ENCODE data around the gene DELE1.
A peak's percentile ranks its signal among the peaks of the same experiment; 100 is the strongest.
"Not testable (repeated sequence)": the region's sequence is repeated elsewhere in the genome, so short reads cannot be mapped to it uniquely, and the experiment has no call there.

Gene DELE1

GRCh38 chr5:141883184-141883891 is 40.3 kb upstream of the DELE1 start:
- no peak for DNase-seq (ENCODE audit: extremely low spot score, insufficient read length, low read depth)
- no peak for FAIRE-seq

DNA sequence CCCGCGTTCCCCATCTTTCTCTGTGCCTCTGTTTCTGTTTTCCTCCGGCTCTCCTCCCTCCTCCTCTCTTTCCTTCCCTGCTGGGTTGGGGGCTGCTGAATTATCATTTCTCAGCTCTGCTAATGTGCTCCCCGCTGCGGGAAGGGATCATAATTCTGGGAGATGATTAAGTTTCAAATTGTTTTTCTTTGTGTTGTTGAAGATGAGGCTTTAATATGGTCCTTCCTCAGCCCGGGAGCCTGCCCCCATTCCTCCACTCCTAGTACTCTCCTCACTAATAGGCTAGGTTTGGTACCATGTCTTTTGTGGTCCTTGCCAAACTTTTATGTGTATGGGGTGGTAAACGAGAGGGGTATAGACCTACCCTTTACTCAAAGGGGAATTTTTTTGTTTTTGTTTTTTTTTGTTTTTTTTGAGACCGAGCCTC is 39.8 kb upstream of the DELE1 start:
- no peak for DNase-seq (ENCODE audit: extremely low spot score, insufficient read length, low read depth)

DNA sequence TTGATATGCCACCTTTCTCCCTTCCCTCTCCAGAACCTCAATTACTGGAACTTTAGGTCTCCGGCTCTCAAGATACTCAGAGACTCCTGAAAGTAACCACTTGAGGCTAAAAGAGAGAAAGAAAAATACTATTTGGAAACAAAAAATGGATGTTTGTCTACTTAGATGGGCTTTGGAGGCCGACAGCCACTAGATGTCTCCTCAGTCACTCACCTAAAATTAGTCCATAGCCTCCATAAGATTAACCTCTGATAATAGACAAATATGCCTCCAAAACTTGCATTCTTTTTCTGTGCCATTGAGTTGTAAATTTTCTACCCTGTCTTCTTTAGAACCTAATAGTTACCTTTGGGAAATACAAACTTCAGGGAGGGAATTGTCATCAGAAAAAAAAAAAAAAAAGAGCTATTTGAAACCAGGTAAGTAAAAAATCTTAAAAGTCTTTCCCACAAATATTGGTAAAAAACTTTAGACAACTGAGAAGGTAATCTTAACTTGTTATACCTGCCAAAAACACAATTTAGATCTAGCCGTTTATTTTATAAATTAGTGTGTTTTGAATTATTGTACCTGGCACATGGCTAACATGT is 34.3 kb upstream of the DELE1 start:
- no peak for DNase-seq (ENCODE audit: extremely low spot score, insufficient read length, low read depth)
- FAIRE-seq, result no peak

More for the DNA sequence above, 39.8 kb upstream of the DELE1 start:
- FAIRE-seq, result no peak

GRCh38 chr5:141890429-141890828 is 33.2 kb upstream of the DELE1 start:
- DNase-seq (ENCODE audit: extremely low spot score, insufficient read length, low read depth); FAIRE-seq: not testable (repeated sequence)

DNA sequence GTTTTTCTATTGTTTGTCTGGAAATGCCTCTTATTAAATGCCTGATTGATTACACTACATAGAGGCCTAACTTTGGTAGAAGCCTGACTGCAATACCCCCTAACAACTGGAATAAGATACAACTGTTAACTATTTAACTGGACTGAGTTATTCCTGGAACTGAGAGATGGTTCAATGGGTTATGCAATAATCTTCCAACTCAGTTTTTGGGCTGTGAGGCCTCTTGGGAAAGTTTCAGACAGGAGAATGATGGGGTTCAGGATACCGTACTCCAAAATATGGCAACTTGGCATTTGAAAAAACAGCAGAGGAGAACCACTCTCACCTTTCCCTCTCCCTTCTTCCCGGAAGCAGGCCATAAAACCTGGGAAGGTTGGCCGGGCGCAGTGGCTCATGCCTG is 26.2 kb upstream of the DELE1 start:
- FAIRE-seq, result no peak

DNA sequence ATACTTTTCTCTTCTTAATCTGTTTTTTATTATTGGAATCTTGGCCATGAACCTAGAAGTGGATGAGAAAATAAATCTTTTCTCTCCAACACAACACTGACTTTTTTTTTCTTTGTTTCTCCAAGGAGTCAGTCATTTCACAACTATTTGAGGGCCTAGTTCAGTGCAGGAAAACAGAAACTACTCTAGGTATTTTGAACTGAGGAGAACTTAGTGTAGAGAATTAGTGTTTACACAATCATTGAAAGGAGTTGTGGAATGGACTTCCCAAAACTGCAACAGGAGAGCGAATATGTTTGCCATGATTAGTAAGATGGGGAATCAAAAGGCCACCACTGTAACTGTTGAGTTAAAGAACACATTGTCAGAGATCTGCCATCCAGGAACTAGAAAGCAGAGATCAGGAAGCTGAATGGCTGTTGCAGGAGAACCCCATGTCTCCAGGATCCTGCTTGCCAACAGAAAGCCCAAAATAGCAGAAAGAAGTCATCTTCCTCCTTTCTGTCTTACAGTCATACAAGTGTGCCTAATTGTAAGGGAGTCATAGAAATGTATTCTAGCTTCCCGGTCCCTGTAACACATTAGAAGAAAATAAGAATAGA is 25.1 kb upstream of the DELE1 start:
- DNase-seq (ENCODE audit: extremely low spot score, insufficient read length, low read depth), result no peak
- FAIRE-seq, result no peak

More for the DNA sequence above, 26.2 kb upstream of the DELE1 start:
- no peak for DNase-seq (ENCODE audit: extremely low spot score, insufficient read length, low read depth)

- FAIRE-seq (no peak), DNase-seq (ENCODE audit: extremely low spot score, insufficient read length, low read depth) (no peak)
Observed at GRCh38 chr5:141902015-141902814, 21.5 kb upstream of the DELE1 start.

GRCh38 chr5:141903261-141903660 is 20.4 kb upstream of the DELE1 start:
- FAIRE-seq (no peak), DNase-seq (ENCODE audit: extremely low spot score, insufficient read length, low read depth) (no peak)

DNA sequence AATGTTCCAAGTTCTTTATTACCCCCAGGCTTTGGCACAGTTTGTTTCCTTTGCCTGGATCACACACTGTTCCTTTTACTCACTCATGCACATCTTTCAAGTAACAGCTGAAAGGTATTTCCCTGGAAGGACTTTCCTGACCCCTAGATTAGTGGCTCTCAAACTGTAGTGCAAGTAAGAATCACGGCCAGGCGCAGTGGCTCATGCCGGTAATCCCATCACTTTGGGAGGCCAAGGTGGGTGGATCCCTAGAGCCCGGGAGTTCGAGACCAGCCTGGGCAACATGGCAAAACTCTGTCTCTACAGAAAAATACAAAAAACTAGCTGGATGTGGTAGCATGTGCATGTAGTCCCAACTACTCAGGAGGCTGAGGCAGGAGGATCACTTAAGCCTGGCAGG is 19.1 kb upstream of the DELE1 start:
- no peak for FAIRE-seq
- DNase-seq (ENCODE audit: extremely low spot score, insufficient read length, low read depth), result no peak

- no peak for FAIRE-seq
- DNase-seq (ENCODE audit: extremely low spot score, insufficient read length, low read depth), result no peak
Observed at GRCh38 chr5:141906517-141906916, 17.2 kb upstream of the DELE1 start.

DNA sequence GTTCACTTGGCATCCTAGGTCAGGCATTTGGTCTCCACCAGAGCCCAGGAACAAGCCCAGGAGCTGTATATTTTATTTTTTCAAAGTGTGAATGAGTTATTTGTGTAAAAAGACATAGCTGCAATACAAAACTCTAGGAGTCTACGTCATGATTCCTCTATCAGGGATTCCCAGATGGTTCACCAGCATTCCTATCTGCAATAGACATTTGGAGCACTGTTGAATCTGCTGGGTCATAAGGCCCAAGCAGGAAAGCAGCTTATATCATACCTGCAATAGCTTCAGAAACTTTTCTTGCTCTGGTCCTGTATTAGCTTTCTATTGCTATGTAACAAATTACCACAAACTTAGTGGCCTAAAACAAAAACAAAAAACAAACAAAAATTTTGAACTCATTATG is 16.7 kb upstream of the DELE1 start:
- FAIRE-seq, result no peak
- DNase-seq (ENCODE audit: extremely low spot score, insufficient read length, low read depth), result no peak

DNA sequence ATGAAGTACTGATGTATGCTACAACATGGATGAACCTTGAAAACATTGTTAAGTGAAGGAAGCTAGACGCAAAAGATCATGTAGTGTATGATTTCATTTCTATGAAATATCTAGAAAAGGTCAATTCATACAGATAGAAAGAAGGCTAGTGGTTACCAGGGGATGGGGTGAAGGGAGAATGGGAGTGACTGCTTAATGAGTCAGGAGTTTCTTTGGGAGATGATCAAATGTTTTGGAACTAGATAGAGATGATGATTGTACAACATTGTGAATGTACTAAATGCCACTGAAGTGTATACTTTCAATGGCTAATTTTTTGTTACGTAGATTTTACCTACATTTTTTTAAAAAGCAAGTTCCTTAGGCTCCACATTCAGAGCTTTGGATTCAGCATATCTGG is 14.9 kb upstream of the DELE1 start:
- FAIRE-seq (no peak), DNase-seq (ENCODE audit: extremely low spot score, insufficient read length, low read depth) (no peak)

DNA sequence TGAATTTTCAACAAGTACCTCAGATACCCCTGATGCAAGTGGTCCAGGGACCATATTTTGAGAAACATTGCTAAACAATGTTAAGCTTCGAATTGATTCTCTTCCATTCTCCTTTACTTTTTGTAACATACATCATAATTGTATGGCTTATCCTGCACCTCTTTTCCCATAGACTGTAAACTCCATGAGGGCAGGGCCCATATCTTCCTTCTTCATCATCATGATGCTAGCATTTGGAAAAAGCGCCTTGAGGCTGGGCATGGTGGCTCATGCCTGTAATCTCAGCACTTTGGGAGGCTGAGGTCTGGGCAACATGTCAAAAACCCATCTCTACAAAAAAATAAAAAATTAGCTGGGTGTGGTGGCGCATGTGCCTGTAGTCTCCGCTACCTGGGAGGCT is 14.5 kb upstream of the DELE1 start:
- DNase-seq (ENCODE audit: extremely low spot score, insufficient read length, low read depth) (no peak), FAIRE-seq (no peak)

GRCh38 chr5:141910271-141910673 is 13.4 kb upstream of the DELE1 start:
- no peak for DNase-seq (ENCODE audit: extremely low spot score, insufficient read length, low read depth)
- no peak for FAIRE-seq

DNA sequence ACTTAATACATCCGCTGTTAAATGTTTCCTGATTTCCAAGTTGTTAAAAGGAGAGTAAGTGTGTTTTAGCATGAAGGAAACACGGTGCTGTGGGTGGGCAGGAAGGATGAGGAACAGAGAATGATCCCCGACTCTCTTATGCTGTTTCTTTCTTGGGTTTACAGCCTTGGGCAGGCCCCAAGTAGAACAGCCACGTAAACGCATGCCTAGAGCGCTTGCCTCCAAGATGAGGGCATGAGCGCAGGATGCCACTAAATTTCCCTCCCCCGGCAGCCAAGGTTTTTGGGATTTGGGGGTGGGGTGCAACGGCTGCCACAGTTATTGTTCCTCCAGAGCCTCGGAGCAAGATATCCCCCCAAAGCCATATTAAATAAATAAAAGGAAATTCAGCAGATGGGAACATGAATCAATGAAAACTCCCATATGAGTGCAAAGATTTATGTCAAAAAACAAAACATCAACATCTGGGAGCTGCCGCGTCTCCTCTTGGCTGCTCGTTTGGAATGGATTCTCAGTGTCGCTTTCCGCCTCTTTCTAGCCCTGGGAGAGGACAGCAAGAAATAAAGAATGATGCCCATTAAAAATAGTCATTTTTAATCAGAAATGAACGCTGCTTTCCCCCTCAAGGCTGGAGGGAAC is 10.0 kb upstream of the DELE1 start:
- FAIRE-seq, result no peak

DNA sequence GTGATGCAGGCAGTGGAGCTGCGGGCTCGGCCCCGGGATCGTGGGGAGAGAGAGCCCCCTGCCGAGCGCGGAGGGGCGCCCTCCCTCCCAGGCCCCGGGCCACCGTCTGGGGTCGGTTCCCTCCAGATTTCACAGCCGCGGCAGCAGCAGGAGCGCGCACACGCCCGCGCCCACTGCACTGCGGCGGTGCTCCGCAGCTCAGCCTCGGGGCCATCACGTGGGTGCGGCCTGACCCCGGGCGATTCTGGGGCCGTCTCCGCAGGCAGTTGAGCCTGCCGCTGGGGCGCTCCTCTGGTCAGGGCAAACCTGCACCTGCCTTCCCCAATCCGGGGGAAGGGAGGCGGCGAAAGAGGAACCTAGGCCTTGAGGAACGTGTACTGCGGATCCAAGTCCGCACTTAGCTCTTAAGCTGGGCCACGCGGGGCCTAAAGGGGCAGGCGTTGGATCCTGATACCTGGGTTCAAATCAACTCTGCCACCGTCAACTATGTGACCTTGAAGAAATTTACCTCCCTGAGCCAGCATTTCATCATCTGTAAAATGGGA is 9.4 kb upstream of the DELE1 start:
- FAIRE-seq (no peak), DNase-seq (ENCODE audit: extremely low spot score, insufficient read length, low read depth) (no peak)

More for the DNA sequence above, 10.0 kb upstream of the DELE1 start:
- no peak for DNase-seq (ENCODE audit: extremely low spot score, insufficient read length, low read depth)

DNA sequence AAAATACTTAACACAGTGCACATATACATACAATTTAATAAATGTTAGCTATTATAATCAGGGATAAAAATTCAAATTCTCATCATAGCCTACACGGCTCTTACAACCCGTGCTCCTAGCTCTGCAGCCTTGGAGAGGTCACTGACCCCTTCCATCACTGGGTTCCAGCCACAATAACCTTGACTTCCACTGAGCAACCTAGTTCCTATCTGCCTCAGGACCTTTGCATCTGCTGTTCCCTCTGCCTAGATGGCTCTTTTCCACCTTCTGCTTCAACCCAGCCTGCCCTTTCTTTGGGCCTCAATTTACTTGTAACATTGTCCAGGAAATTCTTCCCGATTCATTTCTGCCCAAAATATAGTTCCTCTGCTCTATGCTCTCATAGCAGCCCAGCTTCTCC is 8.9 kb upstream of the DELE1 start:
- FAIRE-seq (no peak), DNase-seq (ENCODE audit: extremely low spot score, insufficient read length, low read depth) (no peak)

DNA sequence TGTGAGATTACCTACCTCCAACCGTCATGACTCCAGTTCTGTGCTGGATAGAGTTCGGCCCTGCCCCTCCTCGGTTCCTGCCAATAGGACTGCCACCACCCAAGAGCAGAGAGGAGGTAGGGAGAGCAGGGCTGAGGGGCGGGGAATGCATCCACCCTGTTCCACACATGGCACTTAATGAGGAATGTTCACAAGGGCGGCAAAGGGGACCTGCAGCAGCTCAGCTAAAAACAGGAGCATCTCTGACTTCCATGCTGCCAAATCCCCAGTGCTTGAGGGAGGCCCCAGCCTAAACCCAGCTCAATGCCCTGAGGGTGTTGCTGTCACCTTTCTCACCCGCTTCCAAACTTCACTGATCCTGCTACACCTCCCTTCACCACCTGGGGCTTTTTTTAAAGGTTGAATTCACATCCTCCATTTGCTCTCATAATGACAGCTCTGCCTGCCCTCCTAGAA is 7.8 kb upstream of the DELE1 start:
- no peak for DNase-seq (ENCODE audit: extremely low spot score, insufficient read length, low read depth)
- no peak for FAIRE-seq

- no peak for DNase-seq (ENCODE audit: extremely low spot score, insufficient read length, low read depth)
- peak; percentile 38 for FAIRE-seq
Observed at GRCh38 chr5:141916522-141916921, 7.1 kb upstream of the DELE1 start.

- FAIRE-seq, result no peak
Observed at GRCh38 chr5:141917760-141918159, 5.9 kb upstream of the DELE1 start.

More at GRCh38 chr5:141917760-141918159, 5.9 kb upstream of the DELE1 start:
- DNase-seq (ENCODE audit: extremely low spot score, insufficient read length, low read depth), result no peak
